Tibial nerve (tissue), 4 donors: ENCODE results near the gene NCOA3.
"Not testable (repeated sequence)": the region's sequence is repeated elsewhere in the genome, so short reads cannot be mapped to it uniquely, and the experiment has no call there.

Experiments used
- EP300 ChIP-seq, 2 donors: sonication (generic); formaldehyde crosslinking; IDR thresholded peaks; one replicate each; pipeline ENCODE4 v1.6.1; 2017; ENCODE audit warnings: antibody characterized with exemption in 2 of 2, mild to moderate bottlenecking in 1 of 2
- POLR2A ChIP-seq, 2 donors: fragments of 450-650 bp; IDR thresholded peaks; one replicate each; pipeline ENCODE4 v1.6.1; 2017; ENCODE audit warnings: antibody characterized with exemption in 2 of 2, mild to moderate bottlenecking in 2 of 2, moderate library complexity in 2 of 2
- TF ChIP-seq, protein P1 (sequence below), 5 experiments: fragments of 200-600 bp in 3 of 5; fragments of 450-650 bp in 2 of 5; sonication (generic) in 3 of 5; IDR thresholded peaks; one replicate each; pipeline ENCODE4 v1.5.1; 2016 to 2019; ENCODE audit warnings: antibody characterized with exemption in 5 of 5, mild to moderate bottlenecking in 3 of 5, moderate library complexity in 2 of 5

DNA sequence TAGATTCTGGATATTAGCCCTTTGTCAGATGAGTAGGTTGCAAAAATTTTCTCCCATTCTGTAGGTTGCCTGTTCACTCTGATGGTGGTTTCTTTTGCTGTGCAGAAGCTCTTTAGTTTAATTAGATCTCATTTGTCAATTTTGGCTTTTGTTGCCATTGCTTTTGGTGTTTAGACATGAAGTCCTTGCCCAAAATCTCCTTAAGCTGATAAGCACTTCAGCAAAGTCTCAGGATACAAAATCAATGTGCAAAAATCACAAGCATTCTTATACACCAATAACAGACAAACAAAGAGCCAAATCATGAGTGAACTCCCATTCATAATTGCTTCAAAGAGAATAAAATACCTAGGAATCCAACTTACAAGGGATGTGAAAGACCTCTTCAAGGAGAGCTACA, 52.6 kb downstream of the NCOA3 start:
- TF ChIP-seq, protein P1, sequence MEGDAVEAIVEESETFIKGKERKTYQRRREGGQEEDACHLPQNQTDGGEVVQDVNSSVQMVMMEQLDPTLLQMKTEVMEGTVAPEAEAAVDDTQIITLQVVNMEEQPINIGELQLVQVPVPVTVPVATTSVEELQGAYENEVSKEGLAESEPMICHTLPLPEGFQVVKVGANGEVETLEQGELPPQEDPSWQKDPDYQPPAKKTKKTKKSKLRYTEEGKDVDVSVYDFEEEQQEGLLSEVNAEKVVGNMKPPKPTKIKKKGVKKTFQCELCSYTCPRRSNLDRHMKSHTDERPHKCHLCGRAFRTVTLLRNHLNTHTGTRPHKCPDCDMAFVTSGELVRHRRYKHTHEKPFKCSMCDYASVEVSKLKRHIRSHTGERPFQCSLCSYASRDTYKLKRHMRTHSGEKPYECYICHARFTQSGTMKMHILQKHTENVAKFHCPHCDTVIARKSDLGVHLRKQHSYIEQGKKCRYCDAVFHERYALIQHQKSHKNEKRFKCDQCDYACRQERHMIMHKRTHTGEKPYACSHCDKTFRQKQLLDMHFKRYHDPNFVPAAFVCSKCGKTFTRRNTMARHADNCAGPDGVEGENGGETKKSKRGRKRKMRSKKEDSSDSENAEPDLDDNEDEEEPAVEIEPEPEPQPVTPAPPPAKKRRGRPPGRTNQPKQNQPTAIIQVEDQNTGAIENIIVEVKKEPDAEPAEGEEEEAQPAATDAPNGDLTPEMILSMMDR (IDR thresholded peaks at IDR 0.05) = not testable (repeated sequence)
- not testable (repeated sequence) for TF ChIP-seq POLR2A, EP300 (IDR thresholded peaks at IDR 0.05)
